Kidney (tissue), 14 donors: ENCODE measurements around the gene CLEC17A. TPM values are rescaled to one million over a fixed set of nuclear protein-coding genes. Genes with fewer than 3 reads are reported as not detected.

ENCODE experiments used
- DNase-seq, 5 donors: peaks; one replicate each; pipeline ENCODE4 v3.0.0-alpha.2; 2013 to 2020
- FAIRE-seq: peaks from 2 replicates; lab custom pipeline; 2012; peaks lifted over from hg19 to GRCh38; lab: Jason Lieb, UNC
- H3K27ac ChIP-seq, 2 donors: one replicate each; pipeline ENCODE4 v1.7.0; 2013; ENCODE audit warnings: low read depth in 2 of 2, low read length in 2 of 2, inconsistent platforms in 1 of 2
- H3K27me3 ChIP-seq: one replicate; pipeline ENCODE4 v1.7.1; 2013; ENCODE audit warnings: low read length, inconsistent platforms; ENCODE audit not compliant: control insufficient read depth, insufficient read depth
- H3K36me3 ChIP-seq, 3 donors: one replicate each; pipeline versions ENCODE4 v1.7.0 to v1.7.1; 2013; ENCODE audit warnings: low read length in 3 of 3, control low read depth in 1 of 3, inconsistent platforms in 1 of 3; ENCODE audit not compliant: insufficient read depth in 3 of 3, control insufficient read depth in 2 of 3
- H3K4me1 ChIP-seq, 3 donors: one replicate each; pipeline versions ENCODE4 v1.7.0 to v1.7.1; 2013; ENCODE audit warnings: low read length in 3 of 3, inconsistent platforms in 1 of 3, low read depth in 1 of 3; ENCODE audit not compliant: control insufficient read depth in 2 of 3, insufficient read depth in 2 of 3
- H3K4me3 ChIP-seq, 3 donors: one replicate each; pipeline versions ENCODE4 v1.7.0 to v1.8.1; 2013; ENCODE audit warnings: low read length in 3 of 3, control low read depth in 1 of 3, inconsistent platforms in 1 of 3
- H3K9ac ChIP-seq, 3 donors: one replicate each; pipeline versions ENCODE4 v1.7.0 to v1.7.1; 2013; ENCODE audit warnings: low read length in 3 of 3, control low read depth in 1 of 3, inconsistent platforms in 1 of 3
- H3K9me3 ChIP-seq, 3 donors: one replicate each; pipeline versions ENCODE4 v1.7.0 to v1.7.1; 2013; ENCODE audit warnings: low read length in 3 of 3, control low read depth in 1 of 3, inconsistent platforms in 1 of 3; ENCODE audit not compliant: control insufficient read depth in 2 of 3, insufficient read depth in 1 of 3
- intact Hi-C: fragments of 100-400 bp; cut with DNase I; formaldehyde crosslinking; loops from one replicate; pipeline ENCODE4 v1.11.1; 2022
- polyA plus RNA-seq: library from polyadenylated mRNA; stranded (reverse); fragments of 350-450 nt; fragmentation: Illumina TruSeq; extraction: RNeasy Lipid Tissue Mini Kit (QIAGEN cat#74804); gene quantifications from one replicate; pipeline ENCODE4 v1.2.3, GENCODE V29; 2014; ENCODE audit warnings: low read depth, low replicate concordance; ENCODE audit not compliant: insufficient read depth
- total RNA-seq: library from RNA; stranded (reverse); fragmentation: NEBNext Ultra II Directional; extraction: Animal tissue kit (Norgen Biotek cat#: 25700); gene quantifications from one replicate; pipeline ENCODE4 v1.2.1, GENCODE V29; 2021
- TF ChIP-seq, protein P1 (sequence below): IDR thresholded peaks from 3 replicates; pipeline ENCODE4 v1.5.1; 2012; ENCODE audit warnings: mild to moderate bottlenecking, moderate library complexity, borderline replicate concordance; ENCODE audit not compliant: insufficient read depth; ENCODE audit errors: extremely low read depth
- donor health status: control.
- donor health status: control.
- donor health status: control.
- donor health status: control.
- donor health status: control.
- donor health status: DM: yes; HTN: yes; CAD: no.
- donor health status: Normal renal cell carcinoma (clear cell type).

Gene CLEC17A
- total and polyA plus RNA-seq, 2 donors from 2014 or later: 0.76 TPM; not detected in 1

DNA sequence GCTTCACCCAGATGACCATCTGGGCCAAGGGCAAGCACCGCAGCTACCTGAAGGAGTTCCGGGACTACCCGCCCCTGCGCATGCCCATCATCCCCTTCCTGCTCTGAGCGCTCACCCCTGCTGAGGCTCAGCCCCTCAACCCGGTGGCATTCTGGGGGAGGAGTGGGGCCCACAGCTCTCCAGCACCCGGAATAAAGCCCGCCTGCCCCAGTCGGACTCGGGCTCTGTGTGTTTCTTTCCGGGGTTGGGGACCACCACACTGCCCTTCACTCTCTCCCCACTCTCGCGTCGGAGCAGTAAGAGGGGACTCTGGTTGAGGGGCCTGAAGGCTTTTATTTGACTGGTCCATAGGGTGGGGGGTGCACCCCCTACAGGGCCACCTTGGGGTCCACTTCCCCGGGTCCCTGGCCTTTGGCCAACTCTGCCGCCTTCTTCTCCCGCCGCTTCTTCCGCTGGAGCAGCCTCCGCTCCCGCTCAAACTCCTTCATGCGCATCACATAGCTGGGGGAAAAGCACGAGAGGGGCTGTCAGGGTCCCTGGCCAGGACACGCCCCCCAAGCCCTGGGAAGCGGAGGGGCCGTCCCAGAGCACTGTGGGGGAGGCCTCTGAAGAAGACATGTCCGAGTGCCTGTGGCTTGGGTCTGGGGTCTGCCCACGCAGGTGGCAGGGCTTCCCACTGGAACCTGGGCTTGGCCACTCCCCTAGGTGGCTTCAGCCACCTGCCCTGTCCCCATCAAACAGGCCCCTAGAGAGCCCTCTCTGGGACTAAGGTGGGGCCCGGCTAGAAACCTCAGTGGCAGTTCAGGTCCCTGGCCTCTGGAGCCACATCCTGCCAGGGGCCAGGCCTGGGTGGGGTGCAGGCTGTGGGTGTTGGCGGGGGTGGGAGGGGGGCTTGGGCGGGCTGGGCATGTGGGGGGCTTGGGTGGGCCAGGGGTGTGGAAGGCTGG, 16.8 kb upstream of the CLEC17A start:
- no peak overlapping the region for H3K27ac ChIP-seq
- H3K36me3 ChIP-seq: no peaks in the 10 kb centered on the region
- H3K9me3 ChIP-seq: no peaks in the 10 kb centered on the region
- DNase-seq (no peak), FAIRE-seq (no peak)
- no peak overlapping the region for H3K4me3 ChIP-seq
- no peaks in the 10 kb centered on the region for H3K27me3 ChIP-seq
- intact Hi-C loops: no loop called here
- peaks cover 0 to 19% (median 6%) of the 10 kb centered on the region in 3 donors for H3K4me1 ChIP-seq
- TF ChIP-seq, protein P1, sequence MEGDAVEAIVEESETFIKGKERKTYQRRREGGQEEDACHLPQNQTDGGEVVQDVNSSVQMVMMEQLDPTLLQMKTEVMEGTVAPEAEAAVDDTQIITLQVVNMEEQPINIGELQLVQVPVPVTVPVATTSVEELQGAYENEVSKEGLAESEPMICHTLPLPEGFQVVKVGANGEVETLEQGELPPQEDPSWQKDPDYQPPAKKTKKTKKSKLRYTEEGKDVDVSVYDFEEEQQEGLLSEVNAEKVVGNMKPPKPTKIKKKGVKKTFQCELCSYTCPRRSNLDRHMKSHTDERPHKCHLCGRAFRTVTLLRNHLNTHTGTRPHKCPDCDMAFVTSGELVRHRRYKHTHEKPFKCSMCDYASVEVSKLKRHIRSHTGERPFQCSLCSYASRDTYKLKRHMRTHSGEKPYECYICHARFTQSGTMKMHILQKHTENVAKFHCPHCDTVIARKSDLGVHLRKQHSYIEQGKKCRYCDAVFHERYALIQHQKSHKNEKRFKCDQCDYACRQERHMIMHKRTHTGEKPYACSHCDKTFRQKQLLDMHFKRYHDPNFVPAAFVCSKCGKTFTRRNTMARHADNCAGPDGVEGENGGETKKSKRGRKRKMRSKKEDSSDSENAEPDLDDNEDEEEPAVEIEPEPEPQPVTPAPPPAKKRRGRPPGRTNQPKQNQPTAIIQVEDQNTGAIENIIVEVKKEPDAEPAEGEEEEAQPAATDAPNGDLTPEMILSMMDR: no peak
- no peak overlapping the region for H3K9ac ChIP-seq

DNA sequence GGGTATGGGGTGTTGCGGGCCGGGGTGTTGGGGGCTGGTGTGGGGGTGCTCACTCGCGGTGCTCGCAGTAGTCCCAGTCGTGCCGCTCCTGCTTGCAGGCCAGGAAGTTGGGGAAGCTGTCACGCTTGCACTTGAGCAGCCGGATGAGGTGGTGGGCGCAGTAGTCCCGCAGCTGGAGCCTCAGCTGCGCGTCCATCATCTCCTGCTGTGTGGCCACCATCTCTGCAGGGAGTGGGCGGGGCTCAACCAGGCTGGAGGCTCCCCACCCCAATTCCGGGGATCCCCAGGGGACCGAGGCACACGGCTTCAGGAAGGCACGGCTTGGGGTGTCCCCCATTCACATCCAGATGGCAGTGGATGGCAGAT, 16.2 kb upstream of the CLEC17A start:
- FAIRE-seq (no peak), DNase-seq (no peak)
- H3K27me3 ChIP-seq: no peaks in the 10 kb centered on the region
- no peak overlapping the region for H3K27ac ChIP-seq
- TF ChIP-seq, protein P1: no peak
- H3K4me1 ChIP-seq: peaks cover 0 to 18% (median 8%) of the 10 kb centered on the region in 3 donors
- H3K9me3 ChIP-seq: no peaks in the 10 kb centered on the region
- no peak overlapping the region for H3K4me3 ChIP-seq
- no peak overlapping the region for H3K9ac ChIP-seq
- intact Hi-C loops: no loop called here
- no peaks in the 10 kb centered on the region for H3K36me3 ChIP-seq

DNA sequence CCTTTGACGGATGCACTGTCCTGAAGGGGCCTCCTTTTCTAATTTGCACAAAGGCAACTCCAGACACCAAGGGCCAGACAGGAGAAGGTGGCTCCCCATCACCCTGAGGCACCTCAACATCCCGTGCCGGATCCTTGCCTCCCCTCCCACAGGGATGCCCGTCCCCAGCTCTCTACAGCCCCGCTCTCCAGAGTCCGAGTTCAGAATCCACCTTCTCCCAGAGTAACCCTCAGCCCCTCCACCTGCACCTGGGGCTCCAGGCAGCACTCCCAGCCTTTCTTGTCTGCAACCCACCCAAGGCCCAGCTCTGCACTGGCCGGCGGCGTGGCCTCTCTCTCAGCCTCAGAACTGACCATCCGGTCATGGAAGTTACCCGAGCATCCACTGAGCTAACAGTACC, 15.8 kb upstream of the CLEC17A start:
- no peaks in the 10 kb centered on the region for H3K36me3 ChIP-seq
- H3K4me1 ChIP-seq: peaks cover 0 to 18% (median 8%) of the 10 kb centered on the region in 3 donors
- no peaks in the 10 kb centered on the region for H3K9me3 ChIP-seq
- H3K9ac ChIP-seq: no peak overlapping the region
- DNase-seq (no peak), FAIRE-seq (no peak)
- no peaks in the 10 kb centered on the region for H3K27me3 ChIP-seq
- no peak overlapping the region for H3K4me3 ChIP-seq
- H3K27ac ChIP-seq: no peak overlapping the region
- intact Hi-C loops: no loop called here
- TF ChIP-seq, protein P1: no peak
